ENCODE results near the gene PTPN4. TPM values are rescaled to one million over a fixed set of nuclear protein-coding genes. Genes with fewer than 3 reads are reported as not detected.

PTPN4 gene
- total and polyA plus RNA-seq, 2 of the 8 experiments (the other 6 are each of a cell fraction or from before 2014, with no cell fraction given) = 28.5 to 105 TPM

GRCh38 chr2:119723784-119724467 lies 35.8 kb upstream of the PTPN4 start:
- H3K36me3 ChIP-seq (ENCODE audit: control insufficient read depth in 2 of 4, insufficient read depth in 4 of 4, low read length in 3 of 4) = no peaks in the 10 kb centered on the region
- H3K9me3 ChIP-seq (ENCODE audit: insufficient read depth in 2 of 2, low read depth in 1 of 2, low read length in 1 of 2) = 0 out of 4 replicates have a peak, but pooled peaks cover 0 to 3% of the 10 kb centered on the region in 2 experiments
- H3K56ac ChIP-seq (replicated peaks; ENCODE audit: insufficient read length, low read depth, low read length) = no peak overlapping the region
- ChIA-PET CTCF (ENCODE audit: partially characterized antibody) (interaction anchor here (0.6 to 1.4 kb wide), 5 partner anchors 21 to 1822 kb away, joined by 3 to 4 read pairs (median 4); no protein-coding TSS in a partner anchor), POLR2A (ENCODE audit: partially characterized antibody) (interaction anchor here (0.8 kb wide), 1 partner anchor 23 kb away, joined by 3 read pairs; no protein-coding TSS in a partner anchor)
- H2BK5ac ChIP-seq (ENCODE audit: low read depth, low read length) = no peak overlapping the region
- no peaks in the 10 kb centered on the region for H4K20me1 ChIP-seq (replicated peaks in 1 of 2; ENCODE audit: control insufficient read depth in 1 of 2, insufficient read depth in 2 of 2, low read length in 2 of 2)
- H3K4me3 ChIP-seq (ENCODE audit: extremely low read depth in 1 of 4, insufficient read depth in 2 of 4, low read depth in 3 of 4, low read length in 4 of 4) = no peak overlapping the region
- no peaks in the 10 kb centered on the region for H3K4me1 ChIP-seq (replicated peaks in 1 of 4; ENCODE audit: control insufficient read depth in 3 of 4, insufficient read depth in 4 of 4, low read length in 3 of 4)
- H3K4me2 ChIP-seq (ENCODE audit: insufficient read depth in 1 of 2, low read depth in 2 of 2, low read length in 2 of 2) = no peak overlapping the region
- H2BK20ac ChIP-seq (ENCODE audit: low read length) = no peak overlapping the region
- no peaks in the 10 kb centered on the region for H3K23me2 ChIP-seq (ENCODE audit: low read depth, low read length)
- H3K9ac ChIP-seq (replicated peaks in 1 of 4; ENCODE audit: extremely low read depth in 1 of 4, low read depth in 3 of 4, low read length in 3 of 4) = no peak overlapping the region
- no peaks in the 10 kb centered on the region for H3K27me3 ChIP-seq (replicated peaks in 1 of 4; ENCODE audit: control insufficient read depth in 3 of 4, extremely low read depth in 1 of 4, insufficient read depth in 3 of 4, low read length in 3 of 4)
- H2BK120ac ChIP-seq (replicated peaks; ENCODE audit: low read depth, low read length) = no peak overlapping the region
- no peaks in the 10 kb centered on the region for H3K79me2 ChIP-seq (ENCODE audit: control insufficient read depth in 1 of 2, insufficient read depth in 2 of 2, low read length in 2 of 2)
- H3K18ac ChIP-seq (ENCODE audit: extremely low read depth, low read length) = no peak overlapping the region
- H3K27ac ChIP-seq (ENCODE audit: low read depth, low read length) = no peak overlapping the region
- H3K79me1 ChIP-seq (ENCODE audit: low read depth, low read length) = no peaks in the 10 kb centered on the region
- no peak overlapping the region for H2AK5ac ChIP-seq (ENCODE audit: low read depth, low read length)
- FAIRE-seq (no peak), DNase-seq (ENCODE audit: low read depth in 1 of 2, low spot score in 2 of 2) (no peak)
- H3K4ac ChIP-seq (replicated peaks; ENCODE audit: insufficient read length, low read depth, low read length) = no peak overlapping the region
- H3K14ac ChIP-seq (ENCODE audit: insufficient read length) = no peak overlapping the region
- WGBS, 2 experiments (ENCODE audit: extremely low coverage in 1 of 2, insufficient coverage in 1 of 2, insufficient read length in 1 of 2, insufficient replicate concordance in 2 of 2, low coverage in 1 of 2, low lambda C conversion rate in 2 of 2, missing lambda C conversion rate in 1 of 2) = 83% methylated on average over 10 of the region's 10 CpGs; no CpG with 5 or more reads in 1 of the 2 experiments
- no peak overlapping the region for H4K8ac ChIP-seq (ENCODE audit: extremely low read depth, insufficient read depth, low read length)
- no peak overlapping the region for H3K23ac ChIP-seq (ENCODE audit: insufficient read length)
- H2BK15ac ChIP-seq (ENCODE audit: low read length) = no peak overlapping the region
- no peak overlapping the region for H2AFZ ChIP-seq (ENCODE audit: low read length)
- no peak overlapping the region for H4K5ac ChIP-seq (ENCODE audit: insufficient read length, low read depth, low read length)
- no peak overlapping the region for H4K91ac ChIP-seq (replicated peaks; ENCODE audit: insufficient read length, low read length)
- H2BK12ac ChIP-seq (ENCODE audit: low read depth, low read length) = no peak overlapping the region
- TF ChIP-seq CBX8 (IDR thresholded peaks at IDR 0.05; ENCODE audit: borderline replicate concordance, low read depth, low read length) (no peak), SP1 (IDR thresholded peaks at IDR 0.05; ENCODE audit: low read depth, low read length) (no peak), NRF1 (IDR thresholded peaks at IDR 0.05; ENCODE audit: low read depth, low read length) (no peak), TAF1 (IDR thresholded peaks at IDR 0.05; ENCODE audit: low read depth, low read length) (no peak), POLR2A (IDR thresholded peaks at IDR 0.05; ENCODE audit: control extremely low read depth in 1 of 2, low read depth in 2 of 2, low read length in 2 of 2) (no peak), MAX (IDR thresholded peaks at IDR 0.05) (no peak), ZNF274 (IDR thresholded peaks at IDR 0.05; ENCODE audit: borderline replicate concordance, extremely low read depth, low read length) (no peak), NANOG (IDR thresholded peaks at IDR 0.05; ENCODE audit: insufficient read depth, low read depth, low read length, poor library complexity, severe bottlenecking) (no peak), RXRA (IDR thresholded peaks at IDR 0.05; ENCODE audit: insufficient read depth, low read depth, low read length) (no peak), BCL11A (IDR thresholded peaks at IDR 0.05; ENCODE audit: low read depth in 2 of 2, low read length in 2 of 2) (no peak)

All from H1 (cell line).